Neural progenitor cell (in vitro differentiated cells): ENCODE measurements around the gene PSAPL1.

Experiments used
- EZH2 ChIP-seq: fragments of 200-600 bp; sonication (generic); IDR thresholded peaks from 2 replicates; pipeline ENCODE4 v1.6.1; 2017; ENCODE audit warnings: antibody characterized with exemption, mild to moderate bottlenecking, moderate library complexity
- EZH2phosphoT487 ChIP-seq: fragments of 200-600 bp; sonication (generic); IDR thresholded peaks from 2 replicates; pipeline ENCODE4 v1.6.1; 2017; ENCODE audit warnings: antibody characterized with exemption
- TF ChIP-seq, protein P1 (sequence below): fragments of 200-600 bp; sonication (generic); IDR thresholded peaks from 2 replicates; pipeline ENCODE4 v1.5.1; 2017; ENCODE audit warnings: antibody characterized with exemption, mild to moderate bottlenecking

GRCh38 chr4:7399440-7400234, 35.1 kb downstream of the PSAPL1 start:
- no peak for TF ChIP-seq EZH2phosphoT487
- TF ChIP-seq, protein P1, sequence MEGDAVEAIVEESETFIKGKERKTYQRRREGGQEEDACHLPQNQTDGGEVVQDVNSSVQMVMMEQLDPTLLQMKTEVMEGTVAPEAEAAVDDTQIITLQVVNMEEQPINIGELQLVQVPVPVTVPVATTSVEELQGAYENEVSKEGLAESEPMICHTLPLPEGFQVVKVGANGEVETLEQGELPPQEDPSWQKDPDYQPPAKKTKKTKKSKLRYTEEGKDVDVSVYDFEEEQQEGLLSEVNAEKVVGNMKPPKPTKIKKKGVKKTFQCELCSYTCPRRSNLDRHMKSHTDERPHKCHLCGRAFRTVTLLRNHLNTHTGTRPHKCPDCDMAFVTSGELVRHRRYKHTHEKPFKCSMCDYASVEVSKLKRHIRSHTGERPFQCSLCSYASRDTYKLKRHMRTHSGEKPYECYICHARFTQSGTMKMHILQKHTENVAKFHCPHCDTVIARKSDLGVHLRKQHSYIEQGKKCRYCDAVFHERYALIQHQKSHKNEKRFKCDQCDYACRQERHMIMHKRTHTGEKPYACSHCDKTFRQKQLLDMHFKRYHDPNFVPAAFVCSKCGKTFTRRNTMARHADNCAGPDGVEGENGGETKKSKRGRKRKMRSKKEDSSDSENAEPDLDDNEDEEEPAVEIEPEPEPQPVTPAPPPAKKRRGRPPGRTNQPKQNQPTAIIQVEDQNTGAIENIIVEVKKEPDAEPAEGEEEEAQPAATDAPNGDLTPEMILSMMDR: no peak
- TF ChIP-seq EZH2: no peak
